GM12878 (cell line): ENCODE data around the gene ARAF. TPM values are rescaled to one million over a fixed set of nuclear protein-coding genes. Genes with fewer than 3 reads are reported as not detected.

Source experiments
- ATAC-seq: fragments of 200-7000 bp; cut with Tn5 transposase; 3 replicates; pipeline ENCODE4 v1.9.1; 2020; ENCODE audit warnings: mild to moderate bottlenecking, moderate library complexity
- BruUV-seq: library from RNA; stranded (reverse); fragments of 400-500 nt; replicated peaks from 2 replicates; lab custom pipeline; 2021; lab: Mats Ljungman, UMichigan
- CTCF ChIA-PET: fragments of 300-600 bp; sonication (Branson Sonifier 250); formaldehyde crosslinking; extraction: SDS; loops from one replicate; lab custom pipeline; 2021; ENCODE audit warnings: inconsistent platforms; lab: Yijun Ruan, JAX
- POLR2A ChIA-PET: fragments of 350-600 bp; formaldehyde crosslinking; extraction: SDS; loops from one replicate; lab custom pipeline; 2021; ENCODE audit warnings: inconsistent platforms; lab: Charles Lee
- RAD21 ChIA-PET: fragments of 300-600 bp; sonication (Branson Sonifier 250); formaldehyde crosslinking; loops from one replicate; lab custom pipeline; 2023; ENCODE audit warnings: antibody characterized with exemption; ENCODE audit not compliant: unreplicated experiment; lab: Charles Lee
- SMC1A ChIA-PET: fragments of 300-600 bp; sonication (Branson Sonifier 250); formaldehyde crosslinking; loops from one replicate; lab custom pipeline; 2023; ENCODE audit not compliant: unreplicated experiment, uncharacterized antibody; lab: Charles Lee
- DNase-seq: peaks from one replicate; pipeline ENCODE4 v3.0.0-alpha.2; 2011; ENCODE audit warnings: low read depth, low spot score
- FAIRE-seq: peaks from 3 replicates; lab custom pipeline; 2011; peaks lifted over from hg19 to GRCh38; lab: Jason Lieb, UNC
- H2AFZ ChIP-seq: 2 replicates; pipeline ENCODE4 v1.6.0; 2011; ENCODE audit warnings: low read depth, low read length, control low read depth; ENCODE audit not compliant: control insufficient read depth
- H3K27ac ChIP-seq: 2 replicates; pipeline ENCODE4 v1.5.1; 2011; ENCODE audit warnings: control low read depth; ENCODE audit not compliant: control insufficient read depth, insufficient read depth
- H3K27me3 ChIP-seq, 2 experiments: replicated peaks in 1 of 2; 2 replicates each; pipeline versions ENCODE4 v1.6.0 to v1.6.1; 2011; ENCODE audit warnings: low read length in 1 of 2; ENCODE audit not compliant: control insufficient read depth in 2 of 2, insufficient read depth in 2 of 2
- H3K36me3 ChIP-seq, 2 experiments: 2 replicates each; pipeline ENCODE4 v1.5.1; 2011; ENCODE audit warnings: low read length in 1 of 2; ENCODE audit not compliant: control insufficient read depth in 2 of 2, insufficient read depth in 2 of 2
- H3K4me1 ChIP-seq: 2 replicates; pipeline ENCODE4 v1.6.1; 2011; ENCODE audit warnings: mild to moderate bottlenecking, low read length, moderate library complexity, mixed read lengths; ENCODE audit not compliant: control insufficient read depth, insufficient read depth
- H3K4me2 ChIP-seq: 2 replicates; pipeline ENCODE4 v1.6.0; 2011; ENCODE audit warnings: control low read depth; ENCODE audit not compliant: control insufficient read depth, insufficient read depth
- H3K4me3 ChIP-seq: fragments of 200-600 bp; sonication (generic); 2 replicates; pipeline ENCODE4 v1.5.1; 2016
- H3K79me2 ChIP-seq: 2 replicates; pipeline ENCODE4 v1.6.0; 2011; ENCODE audit warnings: low read length; ENCODE audit not compliant: control insufficient read depth, insufficient read depth
- H3K9ac ChIP-seq: 2 replicates; pipeline ENCODE4 v1.8.0; 2011; ENCODE audit warnings: low read length, control low read depth, mixed read lengths; ENCODE audit not compliant: control insufficient read depth, insufficient read depth
- H3K9me3 ChIP-seq: replicated peaks from 3 replicates; pipeline ENCODE4 v1.5.1; 2011; ENCODE audit warnings: mild to moderate bottlenecking, low read length; ENCODE audit not compliant: control insufficient read depth, insufficient read depth
- H4K20me1 ChIP-seq: 2 replicates; pipeline ENCODE4 v1.6.0; 2011; ENCODE audit not compliant: control insufficient read depth, insufficient read depth
- BCL11A ChIP-seq: IDR thresholded peaks from 2 replicates; pipeline ENCODE4 v1.6.1; 2011; ENCODE audit warnings: low read depth, low read length
- KLF5 ChIP-seq: fragments of 450-650 bp; IDR thresholded peaks from 2 replicates; pipeline ENCODE4 v1.6.1; 2014; ENCODE audit warnings: mild to moderate bottlenecking; ENCODE audit not compliant: partially characterized antibody
- LARP7 ChIP-seq: fragments of 450-650 bp; IDR thresholded peaks from 2 replicates; pipeline ENCODE4 v1.6.1; 2017; ENCODE audit warnings: mild to moderate bottlenecking
- POLR2A ChIP-seq: IDR thresholded peaks from 2 replicates; pipeline ENCODE4 v1.6.1; 2011; ENCODE audit warnings: low read depth, mild to moderate bottlenecking, low read length
- SREBF2 ChIP-seq: IDR thresholded peaks from 2 replicates; pipeline ENCODE4 v1.6.1; 2012; ENCODE audit warnings: mild to moderate bottlenecking, low read length
- TAF1 ChIP-seq: IDR thresholded peaks from 2 replicates; pipeline ENCODE4 v1.6.1; 2011; ENCODE audit warnings: mild to moderate bottlenecking, low read depth, low read length, borderline replicate concordance
- WGBS: methylation state at CpG from one replicate; pipeline ENCODE4 v1.1.6; 2016; ENCODE audit warnings: low lambda C conversion rate; ENCODE audit not compliant: insufficient replicate concordance, insufficient coverage; ENCODE audit errors: missing lambda C conversion rate; 5-methylcytosine and 5-hydroxymethylcytosine counted together
- in situ Hi-C: fragments of 300-500 bp; cut with MboI; formaldehyde crosslinking; loops from 9 replicates; pipeline ENCODE4 v1.14.3; 2018; ENCODE audit warnings: mixed read lengths
- intact Hi-C: fragments of 100-400 bp; cut with micrococcal nuclease; formaldehyde crosslinking; loops from one replicate; pipeline ENCODE4 v1.14.2; 2022; ENCODE audit not compliant: unreplicated experiment
- polyA plus RNA-seq, 11 experiments: library from polyadenylated mRNA; depleted of rRNA in 4 of 11; unstranded in 6 of 11; stranded (reverse) in 5 of 11; fragments of >200 nt; fragmentation: Nextera tagmentation in 4 of 11; fragmentation: Illumina TruSeq in 1 of 11; extraction: Ambion mirVana in 4 of 11; extraction: Trizol in 1 of 11; gene quantifications; 1 replicate in 1 of 11; 2 replicates in 10 of 11; pipeline versions ENCODE4 v1.2.1 to v1.2.3, GENCODE V29; 2011 to 2016; ENCODE audit warnings: inconsistent platforms in 2 of 11, missing spikeins in 2 of 11, low read depth in 1 of 11
- total RNA-seq, 4 experiments: library from RNA; depleted of rRNA in 3 of 4; stranded (reverse); fragments of >200 nt in 3 of 4; fragmentation: Illumina TruSeq in 1 of 4; extraction: Trizol in 1 of 4; gene quantifications; 2 replicates each; pipeline versions ENCODE4 v1.2.1 to v1.2.3, GENCODE V29; 2013 to 2021
- TF ChIP-seq, protein P1 (sequence below): fragments of 450-650 bp; formaldehyde crosslinking; IDR thresholded peaks from 2 replicates; pipeline ENCODE4 v1.4.0; 2020; ENCODE audit warnings: mild to moderate bottlenecking, moderate library complexity
- TF ChIP-seq, protein P2 (sequence below): fragments of 450-650 bp; IDR thresholded peaks from 2 replicates; pipeline ENCODE4 v1.6.1; 2016; ENCODE audit warnings: mild to moderate bottlenecking
- TF ChIP-seq, protein P3 (sequence below): IDR thresholded peaks from 2 replicates; pipeline ENCODE4 v1.6.1; 2012; ENCODE audit warnings: low read length, inconsistent platforms
- TF ChIP-seq, protein P4 (sequence below): IDR thresholded peaks from 2 replicates; pipeline ENCODE4 v1.6.1; 2011; ENCODE audit warnings: borderline replicate concordance, low read depth, mild to moderate bottlenecking, moderate library complexity, mixed read lengths, low read length; ENCODE audit not compliant: insufficient read depth; ENCODE audit errors: extremely low read length

ARAF gene
- total and polyA plus RNA-seq, 10 of the 15 experiments (the other 5 are each of a cell fraction or from before 2014, with no cell fraction given), result 5.0 to 79.2 (median 39.1) TPM

DNA sequence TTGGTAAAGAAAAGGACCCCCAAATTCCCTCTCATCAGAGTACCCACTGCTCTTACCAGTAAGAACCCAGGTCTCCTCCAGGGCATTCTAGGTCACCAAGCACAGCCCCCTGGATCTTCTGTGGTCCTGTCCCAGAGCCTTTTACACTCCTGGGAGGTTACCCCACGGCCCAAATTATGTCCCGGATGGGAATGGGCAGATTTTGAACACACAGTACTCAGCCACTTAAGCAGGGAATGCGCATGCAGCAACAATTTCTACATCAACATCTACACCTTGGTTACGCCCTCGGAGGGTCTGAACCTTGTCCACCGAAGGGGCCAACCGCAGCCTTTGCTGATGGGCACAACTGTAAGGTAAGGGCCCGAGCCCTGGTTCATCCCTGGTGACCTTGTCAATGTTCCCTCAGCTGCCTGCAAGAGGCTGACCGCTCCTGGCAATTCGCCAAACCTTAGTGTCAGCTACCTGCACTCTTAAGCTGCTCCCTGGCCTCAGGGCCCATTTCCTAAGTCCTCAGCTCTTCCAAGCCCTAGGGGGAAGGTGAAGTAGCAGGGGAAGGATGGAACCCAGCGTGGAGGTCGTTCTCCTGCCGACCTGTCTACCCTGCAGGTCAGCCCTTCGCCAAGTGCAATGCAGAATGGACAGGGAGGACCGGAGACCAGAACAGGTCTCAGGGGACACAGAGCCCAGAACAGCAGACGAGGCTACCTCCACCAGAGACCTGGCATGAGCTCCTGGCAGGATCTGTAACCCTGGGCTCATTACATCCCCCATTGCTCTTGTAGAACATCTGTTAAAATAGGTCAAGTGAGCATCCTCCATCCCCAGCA, 27.1 kb downstream of the ARAF start:
- in situ Hi-C loops, result no loop called here
- FAIRE-seq (no peak), DNase-seq (no peak), ATAC-seq (no peak)
- H3K9me3 ChIP-seq, result no peaks in the 10 kb centered on the region
- BruUV-seq, result no TSS peak
- H3K27ac ChIP-seq, result no peak overlapping the region
- SMC1A ChIA-PET, result interaction anchor here (1.1 kb wide), 1 partner anchor 29 kb away, joined by 3 read pairs; no protein-coding TSS in a partner anchor
- no peak overlapping the region for H3K4me3 ChIP-seq
- TF ChIP-seq, protein P1, sequence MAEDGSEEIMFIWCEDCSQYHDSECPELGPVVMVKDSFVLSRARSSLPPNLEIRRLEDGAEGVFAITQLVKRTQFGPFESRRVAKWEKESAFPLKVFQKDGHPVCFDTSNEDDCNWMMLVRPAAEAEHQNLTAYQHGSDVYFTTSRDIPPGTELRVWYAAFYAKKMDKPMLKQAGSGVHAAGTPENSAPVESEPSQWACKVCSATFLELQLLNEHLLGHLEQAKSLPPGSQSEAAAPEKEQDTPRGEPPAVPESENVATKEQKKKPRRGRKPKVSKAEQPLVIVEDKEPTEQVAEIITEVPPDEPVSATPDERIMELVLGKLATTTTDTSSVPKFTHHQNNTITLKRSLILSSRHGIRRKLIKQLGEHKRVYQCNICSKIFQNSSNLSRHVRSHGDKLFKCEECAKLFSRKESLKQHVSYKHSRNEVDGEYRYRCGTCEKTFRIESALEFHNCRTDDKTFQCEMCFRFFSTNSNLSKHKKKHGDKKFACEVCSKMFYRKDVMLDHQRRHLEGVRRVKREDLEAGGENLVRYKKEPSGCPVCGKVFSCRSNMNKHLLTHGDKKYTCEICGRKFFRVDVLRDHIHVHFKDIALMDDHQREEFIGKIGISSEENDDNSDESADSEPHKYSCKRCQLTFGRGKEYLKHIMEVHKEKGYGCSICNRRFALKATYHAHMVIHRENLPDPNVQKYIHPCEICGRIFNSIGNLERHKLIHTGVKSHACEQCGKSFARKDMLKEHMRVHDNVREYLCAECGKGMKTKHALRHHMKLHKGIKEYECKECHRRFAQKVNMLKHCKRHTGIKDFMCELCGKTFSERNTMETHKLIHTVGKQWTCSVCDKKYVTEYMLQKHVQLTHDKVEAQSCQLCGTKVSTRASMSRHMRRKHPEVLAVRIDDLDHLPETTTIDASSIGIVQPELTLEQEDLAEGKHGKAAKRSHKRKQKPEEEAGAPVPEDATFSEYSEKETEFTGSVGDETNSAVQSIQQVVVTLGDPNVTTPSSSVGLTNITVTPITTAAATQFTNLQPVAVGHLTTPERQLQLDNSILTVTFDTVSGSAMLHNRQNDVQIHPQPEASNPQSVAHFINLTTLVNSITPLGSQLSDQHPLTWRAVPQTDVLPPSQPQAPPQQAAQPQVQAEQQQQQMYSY (CRISPR knock-in tag), result no peak
- TF ChIP-seq, protein P2, sequence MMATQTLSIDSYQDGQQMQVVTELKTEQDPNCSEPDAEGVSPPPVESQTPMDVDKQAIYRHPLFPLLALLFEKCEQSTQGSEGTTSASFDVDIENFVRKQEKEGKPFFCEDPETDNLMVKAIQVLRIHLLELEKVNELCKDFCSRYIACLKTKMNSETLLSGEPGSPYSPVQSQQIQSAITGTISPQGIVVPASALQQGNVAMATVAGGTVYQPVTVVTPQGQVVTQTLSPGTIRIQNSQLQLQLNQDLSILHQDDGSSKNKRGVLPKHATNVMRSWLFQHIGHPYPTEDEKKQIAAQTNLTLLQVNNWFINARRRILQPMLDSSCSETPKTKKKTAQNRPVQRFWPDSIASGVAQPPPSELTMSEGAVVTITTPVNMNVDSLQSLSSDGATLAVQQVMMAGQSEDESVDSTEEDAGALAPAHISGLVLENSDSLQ, result no peak
- TF ChIP-seq POLR2A (no peak), KLF5 (no peak), TAF1 (no peak), BCL11A (no peak), SREBF2 (no peak), LARP7 (no peak)
- TF ChIP-seq, protein P3, sequence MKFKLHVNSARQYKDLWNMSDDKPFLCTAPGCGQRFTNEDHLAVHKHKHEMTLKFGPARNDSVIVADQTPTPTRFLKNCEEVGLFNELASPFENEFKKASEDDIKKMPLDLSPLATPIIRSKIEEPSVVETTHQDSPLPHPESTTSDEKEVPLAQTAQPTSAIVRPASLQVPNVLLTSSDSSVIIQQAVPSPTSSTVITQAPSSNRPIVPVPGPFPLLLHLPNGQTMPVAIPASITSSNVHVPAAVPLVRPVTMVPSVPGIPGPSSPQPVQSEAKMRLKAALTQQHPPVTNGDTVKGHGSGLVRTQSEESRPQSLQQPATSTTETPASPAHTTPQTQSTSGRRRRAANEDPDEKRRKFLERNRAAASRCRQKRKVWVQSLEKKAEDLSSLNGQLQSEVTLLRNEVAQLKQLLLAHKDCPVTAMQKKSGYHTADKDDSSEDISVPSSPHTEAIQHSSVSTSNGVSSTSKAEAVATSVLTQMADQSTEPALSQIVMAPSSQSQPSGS, result no peak
- TF ChIP-seq, protein P4, sequence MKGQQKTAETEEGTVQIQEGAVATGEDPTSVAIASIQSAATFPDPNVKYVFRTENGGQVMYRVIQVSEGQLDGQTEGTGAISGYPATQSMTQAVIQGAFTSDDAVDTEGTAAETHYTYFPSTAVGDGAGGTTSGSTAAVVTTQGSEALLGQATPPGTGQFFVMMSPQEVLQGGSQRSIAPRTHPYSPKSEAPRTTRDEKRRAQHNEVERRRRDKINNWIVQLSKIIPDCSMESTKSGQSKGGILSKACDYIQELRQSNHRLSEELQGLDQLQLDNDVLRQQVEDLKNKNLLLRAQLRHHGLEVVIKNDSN, result no peak
- H3K4me1 ChIP-seq, result no peaks in the 10 kb centered on the region
- POLR2A ChIA-PET, result no interaction called here
- no peaks in the 10 kb centered on the region for H3K36me3 ChIP-seq
- WGBS, result 45% methylated on average over 16 of the region's 16 CpGs
- CTCF ChIA-PET, result no interaction called here
- no peak overlapping the region for H3K9ac ChIP-seq
- H3K27me3 ChIP-seq, result no peaks in the 10 kb centered on the region
- H2AFZ ChIP-seq, result no peak overlapping the region
- no peaks in the 10 kb centered on the region for H4K20me1 ChIP-seq
- RAD21 ChIA-PET, result no interaction called here
- no peak overlapping the region for H3K4me2 ChIP-seq
- intact Hi-C loops, result no loop called here
- no peaks in the 10 kb centered on the region for H3K79me2 ChIP-seq
